Measurements from ENCODE around the gene CALD1. TPM values are rescaled to one million over a fixed set of nuclear protein-coding genes. Genes with fewer than 3 reads are reported as not detected.

The CALD1 gene
- total RNA-seq, 1 donor from 2014 or later, result 71.8 TPM

GRCh38 chr7:134820295-134820694 lies 40.9 kb downstream of the CALD1 start:
- TF ChIP-seq CTCF (conservative IDR thresholded peaks at IDR 0.05), result no peak
- H3K4me3 Mint-ChIP-seq, result no peak overlapping the region
- H3K27me3 Mint-ChIP-seq (ENCODE audit: low read depth), result no peaks in the 10 kb centered on the region
- no peak for DNase-seq (ENCODE audit: low read depth, low spot score)
- no peaks in the 10 kb centered on the region for H3K36me3 Mint-ChIP-seq (ENCODE audit: low read depth)
- no peak overlapping the region for H3K27ac Mint-ChIP-seq (ENCODE audit: unreplicated experiment)
- H3K4me1 Mint-ChIP-seq, result peaks cover 3% of the 10 kb centered on the region
- H3K9me3 Mint-ChIP-seq, result no peaks in the 10 kb centered on the region

- H3K9me3 Mint-ChIP-seq, result no peaks in the 10 kb centered on the region
- H3K4me1 Mint-ChIP-seq, result peaks cover 3% of the 10 kb centered on the region
- no peak for DNase-seq (ENCODE audit: low read depth, low spot score)
- H3K27me3 Mint-ChIP-seq (ENCODE audit: low read depth), result no peaks in the 10 kb centered on the region
- TF ChIP-seq CTCF (conservative IDR thresholded peaks at IDR 0.05), result no peak
- H3K4me3 Mint-ChIP-seq, result no peak overlapping the region
- no peak overlapping the region for H3K27ac Mint-ChIP-seq (ENCODE audit: unreplicated experiment)
- H3K36me3 Mint-ChIP-seq (ENCODE audit: low read depth), result no peaks in the 10 kb centered on the region
Measured at GRCh38 chr7:134820778-134821177, 41.3 kb downstream of the CALD1 start.

GRCh38 chr7:134823400-134823799 lies 44.0 kb downstream of the CALD1 start:
- no peak for TF ChIP-seq CTCF (conservative IDR thresholded peaks at IDR 0.05)
- Mint-ChIP-seq H3K27me3 (ENCODE audit: low read depth) (no peaks in the 10 kb centered on the region), H3K4me1 (peaks cover 3% of the 10 kb centered on the region), H3K27ac (ENCODE audit: unreplicated experiment) (no peak overlapping the region), H3K36me3 (ENCODE audit: low read depth) (no peaks in the 10 kb centered on the region), H3K9me3 (no peaks in the 10 kb centered on the region), H3K4me3 (no peak overlapping the region)
- DNase-seq (ENCODE audit: low read depth, low spot score), result no peak

- peaks cover 3% of the 10 kb centered on the region for H3K4me1 Mint-ChIP-seq
- no peaks in the 10 kb centered on the region for H3K27me3 Mint-ChIP-seq (ENCODE audit: low read depth)
- DNase-seq (ENCODE audit: low read depth, low spot score), result no peak
- no peak overlapping the region for H3K27ac Mint-ChIP-seq (ENCODE audit: unreplicated experiment)
- no peak for TF ChIP-seq CTCF (conservative IDR thresholded peaks at IDR 0.05)
- H3K4me3 Mint-ChIP-seq, result no peak overlapping the region
- H3K36me3 Mint-ChIP-seq (ENCODE audit: low read depth), result no peaks in the 10 kb centered on the region
- no peaks in the 10 kb centered on the region for H3K9me3 Mint-ChIP-seq
Measured at GRCh38 chr7:134825666-134826065, 46.2 kb downstream of the CALD1 start.

GRCh38 chr7:134826105-134826504 lies 46.7 kb downstream of the CALD1 start:
- Mint-ChIP-seq H3K9me3 (no peaks in the 10 kb centered on the region), H3K4me1 (peaks cover 3% of the 10 kb centered on the region), H3K4me3 (no peak overlapping the region), H3K27ac (ENCODE audit: unreplicated experiment) (no peak overlapping the region), H3K27me3 (ENCODE audit: low read depth) (no peaks in the 10 kb centered on the region), H3K36me3 (ENCODE audit: low read depth) (no peaks in the 10 kb centered on the region)
- DNase-seq (ENCODE audit: low read depth, low spot score), result no peak
- TF ChIP-seq CTCF (conservative IDR thresholded peaks at IDR 0.05), result no peak

- Mint-ChIP-seq H3K9me3 (no peaks in the 10 kb centered on the region), H3K27me3 (ENCODE audit: low read depth) (no peaks in the 10 kb centered on the region), H3K27ac (ENCODE audit: unreplicated experiment) (no peak overlapping the region), H3K4me3 (no peak overlapping the region), H3K4me1 (peaks cover 3% of the 10 kb centered on the region), H3K36me3 (ENCODE audit: low read depth) (no peaks in the 10 kb centered on the region)
- no peak for DNase-seq (ENCODE audit: low read depth, low spot score)
- no peak for TF ChIP-seq CTCF (conservative IDR thresholded peaks at IDR 0.05)
Measured at GRCh38 chr7:134827436-134827835, 48.0 kb downstream of the CALD1 start.
